HEK293 (cell line): Measurements from ENCODE around the gene ADAMTS12.

Experiments used
- CTCF ChIA-PET: fragments of 350-600 bp; formaldehyde crosslinking; extraction: SDS; loops from one replicate; lab custom pipeline; 2021; ENCODE audit warnings: antibody characterized with exemption; lab: Yijun Ruan, JAX
- POLR2A ChIA-PET: fragments of 300-600 bp; formaldehyde crosslinking; extraction: SDS; loops from one replicate; lab custom pipeline; 2020; ENCODE audit warnings: antibody characterized with exemption, inconsistent platforms; lab: Yijun Ruan, JAX
- H3K27ac ChIP-seq: fragments of 200-500 bp; sonication (Bioruptor generic); 2 replicates; pipeline ENCODE4 v1.5.1; 2014; ENCODE audit warnings: low read depth, low read length, control low read depth, inconsistent platforms; ENCODE audit errors: extremely low read depth
- H3K36me3 ChIP-seq, 2 experiments: fragments of 200-500 bp in 1 of 2; sonication (Bioruptor generic) in 1 of 2; 1 replicate in 1 of 2; 2 replicates in 1 of 2; pipeline ENCODE4 v1.5.1; 2014 to 2017; ENCODE audit warnings: inconsistent platforms in 2 of 2, low read length in 2 of 2; ENCODE audit not compliant: control insufficient read depth in 2 of 2, insufficient read depth in 1 of 2
- H3K4me1 ChIP-seq: fragments of 200-500 bp; sonication (Bioruptor generic); 2 replicates; pipeline ENCODE4 v1.5.1; 2014; ENCODE audit warnings: mild to moderate bottlenecking, low read length, inconsistent platforms; ENCODE audit not compliant: control insufficient read depth, insufficient read depth
- H3K4me3 ChIP-seq: 2 replicates; pipeline ENCODE4 v1.5.1; 2011; ENCODE audit warnings: low read depth, mild to moderate bottlenecking, control low read depth, low read length, moderate library complexity
- H3K9me3 ChIP-seq: fragments of 200-500 bp; sonication (Bioruptor generic); 2 replicates; pipeline ENCODE4 v1.5.1; 2014; ENCODE audit warnings: low read depth, low read length, inconsistent platforms; ENCODE audit not compliant: control insufficient read depth, insufficient read depth
- EGR2 ChIP-seq: fragments of 450-650 bp; formaldehyde crosslinking; IDR thresholded peaks from 2 replicates; pipeline ENCODE4 v1.5.1; 2016; ENCODE audit warnings: low read depth, missing biosample characterization, missing genetic modification characterization
- HOXC10 ChIP-seq: sonication (generic); formaldehyde crosslinking; IDR thresholded peaks from 2 replicates; pipeline ENCODE4 v1.8.1; 2023; ENCODE audit warnings: mild to moderate bottlenecking, missing genetic modification reagents
- WT1 ChIP-seq: fragments of 450-650 bp; formaldehyde crosslinking; IDR thresholded peaks from 2 replicates; pipeline ENCODE4 v1.5.1; 2016; ENCODE audit warnings: missing biosample characterization, missing genetic modification characterization
- ZFP41 ChIP-seq: fragments of 450-650 bp; formaldehyde crosslinking; IDR thresholded peaks from 2 replicates; pipeline ENCODE4 v1.5.1; 2016; ENCODE audit warnings: missing biosample characterization, missing genetic modification characterization, borderline replicate concordance
- ZNF292 ChIP-seq: fragments of 450-650 bp; formaldehyde crosslinking; IDR thresholded peaks from 2 replicates; pipeline ENCODE4 v1.5.1; 2016; ENCODE audit warnings: low read depth, missing biosample characterization, missing genetic modification characterization, borderline replicate concordance
- ZNF324 ChIP-seq: fragments of 450-650 bp; formaldehyde crosslinking; IDR thresholded peaks from 2 replicates; pipeline ENCODE4 v1.5.1; 2016; ENCODE audit warnings: missing biosample characterization, missing genetic modification characterization
- ZNF423 ChIP-seq: fragments of 450-650 bp; formaldehyde crosslinking; IDR thresholded peaks from 2 replicates; pipeline ENCODE4 v1.5.1; 2016; ENCODE audit warnings: missing biosample characterization, missing genetic modification characterization
- ZNF433 ChIP-seq: fragments of 450-650 bp; formaldehyde crosslinking; IDR thresholded peaks from 2 replicates; pipeline ENCODE4 v1.5.1; 2016; ENCODE audit warnings: missing biosample characterization, missing genetic modification characterization, low read depth
- ZNF530 ChIP-seq: fragments of 450-650 bp; formaldehyde crosslinking; IDR thresholded peaks from 2 replicates; pipeline ENCODE4 v1.5.1; 2016; ENCODE audit warnings: low read depth, missing biosample characterization, missing genetic modification characterization
- ZNF623 ChIP-seq: fragments of 450-650 bp; formaldehyde crosslinking; IDR thresholded peaks from 2 replicates; pipeline ENCODE4 v1.5.1; 2016; ENCODE audit warnings: missing biosample characterization, missing genetic modification characterization
- ZNF658 ChIP-seq: fragments of 450-650 bp; formaldehyde crosslinking; IDR thresholded peaks from 2 replicates; pipeline ENCODE4; 2016; ENCODE audit warnings: missing biosample characterization, missing genetic modification characterization
- ZNF660 ChIP-seq: fragments of 450-650 bp; IDR thresholded peaks from 2 replicates; pipeline ENCODE4 v1.5.1; 2018; ENCODE audit warnings: missing biosample characterization, mild to moderate bottlenecking, missing genetic modification characterization
- TF ChIP-seq, protein P1 (sequence below): fragments of 450-650 bp; formaldehyde crosslinking; IDR thresholded peaks from 2 replicates; pipeline ENCODE4 v1.5.1; 2017; ENCODE audit warnings: missing biosample characterization, missing genetic modification characterization
- TF ChIP-seq, protein P2 (sequence below): fragments of 450-650 bp; IDR thresholded peaks from 2 replicates; pipeline ENCODE4 v1.5.1; 2018; ENCODE audit warnings: missing biosample characterization, mild to moderate bottlenecking, missing genetic modification characterization
- TF ChIP-seq, protein P3 (sequence below): fragments of 450-650 bp; formaldehyde crosslinking; IDR thresholded peaks from 2 replicates; pipeline ENCODE4 v1.5.1; 2016; ENCODE audit warnings: missing biosample characterization, missing genetic modification characterization

Gene ADAMTS12

DNA sequence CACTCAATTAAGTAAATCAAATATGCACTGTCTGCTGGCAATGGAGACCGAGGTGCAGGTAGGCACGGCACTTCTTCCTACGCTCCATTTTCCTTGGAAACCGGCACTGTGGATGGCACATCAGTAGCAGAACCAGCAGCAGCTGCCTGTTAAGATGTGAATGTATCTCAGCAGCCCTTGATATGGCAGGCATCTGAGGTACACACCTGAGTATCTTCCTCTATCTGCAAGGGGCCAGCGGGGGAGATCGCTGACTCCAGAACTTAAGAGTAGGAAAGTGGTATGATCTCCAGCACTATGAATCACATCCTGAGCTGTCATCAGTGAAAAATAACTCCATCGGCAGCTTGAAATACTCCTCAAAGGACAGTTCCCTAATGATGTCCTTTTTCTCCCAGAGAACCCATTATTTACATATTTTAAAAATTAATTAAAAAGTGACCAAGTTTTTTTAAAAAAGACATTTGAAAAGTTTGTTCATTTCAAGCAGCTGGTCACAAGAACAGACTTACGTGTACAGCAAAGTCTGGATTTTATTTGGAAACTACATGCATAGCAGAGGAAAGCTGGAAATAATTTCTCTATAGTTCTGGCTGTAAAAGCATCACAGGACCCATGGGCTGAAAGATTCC, 97.1 kb downstream of the ADAMTS12 start:
- POLR2A ChIA-PET, result no interaction called here
- TF ChIP-seq ZFP41 (tag by site-specific recombination) (no peak), EGR2 (tag by site-specific recombination) (no peak), ZNF423 (tag by site-specific recombination) (no peak), ZNF660 (tag by site-specific recombination) (no peak), ZNF324 (no peak), ZNF623 (tag by site-specific recombination) (no peak)
- TF ChIP-seq, protein P1, sequence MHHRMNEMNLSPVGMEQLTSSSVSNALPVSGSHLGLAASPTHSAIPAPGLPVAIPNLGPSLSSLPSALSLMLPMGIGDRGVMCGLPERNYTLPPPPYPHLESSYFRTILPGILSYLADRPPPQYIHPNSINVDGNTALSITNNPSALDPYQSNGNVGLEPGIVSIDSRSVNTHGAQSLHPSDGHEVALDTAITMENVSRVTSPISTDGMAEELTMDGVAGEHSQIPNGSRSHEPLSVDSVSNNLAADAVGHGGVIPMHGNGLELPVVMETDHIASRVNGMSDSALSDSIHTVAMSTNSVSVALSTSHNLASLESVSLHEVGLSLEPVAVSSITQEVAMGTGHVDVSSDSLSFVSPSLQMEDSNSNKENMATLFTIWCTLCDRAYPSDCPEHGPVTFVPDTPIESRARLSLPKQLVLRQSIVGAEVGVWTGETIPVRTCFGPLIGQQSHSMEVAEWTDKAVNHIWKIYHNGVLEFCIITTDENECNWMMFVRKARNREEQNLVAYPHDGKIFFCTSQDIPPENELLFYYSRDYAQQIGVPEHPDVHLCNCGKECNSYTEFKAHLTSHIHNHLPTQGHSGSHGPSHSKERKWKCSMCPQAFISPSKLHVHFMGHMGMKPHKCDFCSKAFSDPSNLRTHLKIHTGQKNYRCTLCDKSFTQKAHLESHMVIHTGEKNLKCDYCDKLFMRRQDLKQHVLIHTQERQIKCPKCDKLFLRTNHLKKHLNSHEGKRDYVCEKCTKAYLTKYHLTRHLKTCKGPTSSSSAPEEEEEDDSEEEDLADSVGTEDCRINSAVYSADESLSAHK (tag by site-specific recombination), result no peak
- CTCF ChIA-PET, result interaction anchor here (1.1 kb wide), 1 partner anchor 21 kb away, joined by 6 read pairs; no protein-coding TSS in a partner anchor

DNA sequence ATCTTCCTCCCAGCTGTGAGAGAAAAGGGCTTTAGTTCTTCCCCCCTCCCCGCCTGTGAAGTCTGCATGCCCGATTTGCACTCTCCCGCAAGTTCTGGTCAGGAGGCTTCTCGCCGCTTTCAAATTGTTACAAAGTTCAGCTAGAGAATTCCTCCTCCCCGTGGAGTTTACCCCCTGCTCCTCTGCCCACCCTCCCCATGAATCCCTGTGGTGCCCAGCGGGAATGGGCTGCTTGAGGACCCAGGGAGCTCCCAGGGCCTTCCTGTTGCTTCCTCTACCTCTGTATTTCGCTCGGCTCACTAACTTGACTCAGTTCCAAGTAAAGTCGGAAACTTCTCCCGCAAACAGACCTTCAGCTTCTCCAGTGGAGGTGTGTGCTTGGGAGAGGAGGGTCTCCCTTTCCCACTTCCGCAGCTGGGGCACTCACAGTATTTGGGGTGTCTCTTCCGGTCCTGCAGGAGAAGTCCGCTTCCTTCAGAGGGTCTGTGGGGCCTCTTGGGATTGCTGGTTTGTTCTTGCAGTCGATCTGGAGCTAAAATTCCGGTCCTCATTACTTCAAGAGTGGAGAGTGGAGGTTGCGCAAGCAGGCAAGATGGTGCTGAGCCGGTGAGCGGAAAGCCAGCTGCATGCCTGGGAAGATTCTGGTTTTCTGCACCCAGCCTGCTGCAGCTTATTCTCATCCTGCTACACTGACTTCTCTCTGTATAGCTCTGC, 97.8 kb downstream of the ADAMTS12 start:
- TF ChIP-seq ZNF530 (tag by site-specific recombination) (no peak), WT1 (tag by site-specific recombination) (no peak), HOXC10 (CRISPR knock-in tag) (no peak), ZNF433 (tag by site-specific recombination) (no peak), ZNF658 (tag by site-specific recombination) (no peak), ZNF292 (tag by site-specific recombination) (no peak)
- TF ChIP-seq, protein P2, sequence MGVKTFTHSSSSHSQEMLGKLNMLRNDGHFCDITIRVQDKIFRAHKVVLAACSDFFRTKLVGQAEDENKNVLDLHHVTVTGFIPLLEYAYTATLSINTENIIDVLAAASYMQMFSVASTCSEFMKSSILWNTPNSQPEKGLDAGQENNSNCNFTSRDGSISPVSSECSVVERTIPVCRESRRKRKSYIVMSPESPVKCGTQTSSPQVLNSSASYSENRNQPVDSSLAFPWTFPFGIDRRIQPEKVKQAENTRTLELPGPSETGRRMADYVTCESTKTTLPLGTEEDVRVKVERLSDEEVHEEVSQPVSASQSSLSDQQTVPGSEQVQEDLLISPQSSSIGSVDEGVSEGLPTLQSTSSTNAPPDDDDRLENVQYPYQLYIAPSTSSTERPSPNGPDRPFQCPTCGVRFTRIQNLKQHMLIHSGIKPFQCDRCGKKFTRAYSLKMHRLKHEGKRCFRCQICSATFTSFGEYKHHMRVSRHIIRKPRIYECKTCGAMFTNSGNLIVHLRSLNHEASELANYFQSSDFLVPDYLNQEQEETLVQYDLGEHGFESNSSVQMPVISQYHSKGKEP (tag by site-specific recombination), result no peak
- TF ChIP-seq, protein P3, sequence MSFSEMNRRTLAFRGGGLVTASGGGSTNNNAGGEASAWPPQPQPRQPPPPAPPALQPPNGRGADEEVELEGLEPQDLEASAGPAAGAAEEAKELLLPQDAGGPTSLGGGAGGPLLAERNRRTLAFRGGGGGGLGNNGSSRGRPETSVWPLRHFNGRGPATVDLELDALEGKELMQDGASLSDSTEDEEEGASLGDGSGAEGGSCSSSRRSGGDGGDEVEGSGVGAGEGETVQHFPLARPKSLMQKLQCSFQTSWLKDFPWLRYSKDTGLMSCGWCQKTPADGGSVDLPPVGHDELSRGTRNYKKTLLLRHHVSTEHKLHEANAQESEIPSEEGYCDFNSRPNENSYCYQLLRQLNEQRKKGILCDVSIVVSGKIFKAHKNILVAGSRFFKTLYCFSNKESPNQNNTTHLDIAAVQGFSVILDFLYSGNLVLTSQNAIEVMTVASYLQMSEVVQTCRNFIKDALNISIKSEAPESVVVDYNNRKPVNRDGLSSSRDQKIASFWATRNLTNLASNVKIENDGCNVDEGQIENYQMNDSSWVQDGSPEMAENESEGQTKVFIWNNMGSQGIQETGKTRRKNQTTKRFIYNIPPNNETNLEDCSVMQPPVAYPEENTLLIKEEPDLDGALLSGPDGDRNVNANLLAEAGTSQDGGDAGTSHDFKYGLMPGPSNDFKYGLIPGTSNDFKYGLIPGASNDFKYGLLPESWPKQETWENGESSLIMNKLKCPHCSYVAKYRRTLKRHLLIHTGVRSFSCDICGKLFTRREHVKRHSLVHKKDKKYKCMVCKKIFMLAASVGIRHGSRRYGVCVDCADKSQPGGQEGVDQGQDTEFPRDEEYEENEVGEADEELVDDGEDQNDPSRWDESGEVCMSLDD (tag by site-specific recombination), result no peak
- Histone ChIP-seq H3K4me3 (no peak overlapping the region), H3K27ac (no peak overlapping the region), H3K36me3 (no peaks in the 10 kb centered on the region), H3K4me1 (no peaks in the 10 kb centered on the region), H3K9me3 (no peaks in the 10 kb centered on the region)
- POLR2A ChIA-PET, result no interaction called here
- CTCF ChIA-PET, result interaction anchor here (1.1 kb wide), 1 partner anchor 21 kb away, joined by 6 read pairs; no protein-coding TSS in a partner anchor

More for the DNA sequence above, 97.1 kb downstream of the ADAMTS12 start:
- H3K4me3 ChIP-seq, result no peak overlapping the region
- H3K4me1 ChIP-seq, result no peaks in the 10 kb centered on the region
- no peaks in the 10 kb centered on the region for H3K36me3 ChIP-seq
- no peaks in the 10 kb centered on the region for H3K9me3 ChIP-seq
- no peak overlapping the region for H3K27ac ChIP-seq
